ENCODE results near the gene ZNF205.

ZNF205 gene

DNA sequence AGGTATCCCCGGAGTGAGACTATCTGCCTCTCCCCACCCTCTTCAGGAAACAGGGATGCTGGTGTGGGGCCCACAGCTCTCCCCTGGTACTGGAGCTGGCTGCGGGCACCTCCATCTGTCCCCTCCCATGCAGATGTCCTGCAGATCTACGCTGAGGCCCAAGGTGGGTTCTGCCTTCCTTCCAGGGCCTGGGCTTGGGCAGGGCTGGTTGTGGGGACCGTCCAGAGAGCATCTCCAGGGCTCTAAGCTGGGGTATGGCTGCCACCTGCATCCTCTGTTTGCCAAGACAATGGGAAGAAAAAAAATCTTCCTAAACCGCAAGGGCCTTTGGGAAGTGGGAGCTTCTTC lies 35.3 kb downstream of the ZNF205 start:
- Histone ChIP-seq H3K4me1 (peaks cover 22% of the 10 kb centered on the region), H3K4me3 (ENCODE audit: low read depth, low read length) (no peak overlapping the region), H2AFZ (no peak overlapping the region), H3K36me3 (ENCODE audit: control insufficient read depth, insufficient read depth, low read length) (no peaks in the 10 kb centered on the region), H3K27me3 (ENCODE audit: control insufficient read depth, insufficient read depth, low read length) (no peaks in the 10 kb centered on the region), H3K9me3 (ENCODE audit: control insufficient read depth, low read length) (no peaks in the 10 kb centered on the region), H3K4me2 (ENCODE audit: low read length) (no peak overlapping the region), H3K79me2 (no peaks in the 10 kb centered on the region), H3K27ac (no peak overlapping the region), H3K9ac (no peak overlapping the region)
- TF ChIP-seq, protein P1, sequence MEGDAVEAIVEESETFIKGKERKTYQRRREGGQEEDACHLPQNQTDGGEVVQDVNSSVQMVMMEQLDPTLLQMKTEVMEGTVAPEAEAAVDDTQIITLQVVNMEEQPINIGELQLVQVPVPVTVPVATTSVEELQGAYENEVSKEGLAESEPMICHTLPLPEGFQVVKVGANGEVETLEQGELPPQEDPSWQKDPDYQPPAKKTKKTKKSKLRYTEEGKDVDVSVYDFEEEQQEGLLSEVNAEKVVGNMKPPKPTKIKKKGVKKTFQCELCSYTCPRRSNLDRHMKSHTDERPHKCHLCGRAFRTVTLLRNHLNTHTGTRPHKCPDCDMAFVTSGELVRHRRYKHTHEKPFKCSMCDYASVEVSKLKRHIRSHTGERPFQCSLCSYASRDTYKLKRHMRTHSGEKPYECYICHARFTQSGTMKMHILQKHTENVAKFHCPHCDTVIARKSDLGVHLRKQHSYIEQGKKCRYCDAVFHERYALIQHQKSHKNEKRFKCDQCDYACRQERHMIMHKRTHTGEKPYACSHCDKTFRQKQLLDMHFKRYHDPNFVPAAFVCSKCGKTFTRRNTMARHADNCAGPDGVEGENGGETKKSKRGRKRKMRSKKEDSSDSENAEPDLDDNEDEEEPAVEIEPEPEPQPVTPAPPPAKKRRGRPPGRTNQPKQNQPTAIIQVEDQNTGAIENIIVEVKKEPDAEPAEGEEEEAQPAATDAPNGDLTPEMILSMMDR (IDR thresholded peaks at IDR 0.05) = no peak

DNA sequence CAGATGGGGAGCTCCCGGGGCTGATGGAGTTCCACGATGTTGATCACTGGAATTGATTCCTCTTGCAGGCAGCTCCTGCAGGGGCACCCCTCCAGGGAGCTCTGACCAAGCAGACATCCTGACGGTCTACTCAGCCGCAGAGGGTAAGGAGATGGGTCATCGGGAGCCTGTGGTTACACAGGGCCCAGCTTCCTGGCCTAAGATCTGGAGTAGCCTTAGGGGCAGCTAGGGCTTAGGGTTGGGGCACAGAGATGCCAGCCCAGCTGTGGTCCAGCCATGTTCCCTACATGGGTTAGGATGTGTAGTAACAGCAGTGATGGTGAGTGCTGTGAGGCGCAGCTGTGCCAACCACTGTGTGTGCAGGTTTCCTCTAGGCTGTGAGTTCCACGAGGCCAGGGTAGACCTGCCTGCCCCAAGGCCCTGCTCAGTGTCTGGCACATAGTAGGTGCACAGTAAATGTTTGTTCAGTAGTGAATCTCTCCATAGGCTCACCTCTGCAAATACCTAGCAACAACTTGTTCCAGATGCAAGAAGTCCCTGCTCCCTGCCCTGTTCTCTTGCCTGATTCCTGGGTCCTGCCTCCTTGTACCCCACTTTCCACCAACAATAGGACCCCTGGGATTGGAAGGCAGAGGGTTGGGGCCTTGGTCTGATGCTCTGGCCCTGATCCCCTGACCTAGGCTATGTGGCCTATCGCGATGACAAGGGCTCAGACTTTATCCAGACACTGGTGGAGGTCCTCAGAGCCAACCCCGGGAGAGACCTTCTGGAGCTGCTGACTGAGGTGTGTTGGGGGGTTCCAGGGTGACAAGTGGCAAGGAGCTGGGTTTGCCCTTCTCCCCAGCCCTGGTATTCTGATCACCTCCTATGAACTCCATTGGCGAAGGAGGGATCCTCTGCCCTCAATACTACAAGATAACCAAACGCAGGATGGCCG lies 36.1 kb downstream of the ZNF205 start:
- no peak overlapping the region for H2AFZ ChIP-seq
- peaks cover 14% of the 10 kb centered on the region for H3K4me1 ChIP-seq
- no peak overlapping the region for H3K9ac ChIP-seq
- TF ChIP-seq, protein P1 (IDR thresholded peaks at IDR 0.05) = no peak
- H3K4me3 ChIP-seq (ENCODE audit: low read depth, low read length) = no peak overlapping the region
- H3K4me2 ChIP-seq (ENCODE audit: low read length) = no peak overlapping the region
- H3K36me3 ChIP-seq (ENCODE audit: control insufficient read depth, insufficient read depth, low read length) = no peaks in the 10 kb centered on the region
- no peaks in the 10 kb centered on the region for H3K79me2 ChIP-seq
- H3K9me3 ChIP-seq (ENCODE audit: control insufficient read depth, low read length) = no peaks in the 10 kb centered on the region
- no peak overlapping the region for H3K27ac ChIP-seq
- H3K27me3 ChIP-seq (ENCODE audit: control insufficient read depth, insufficient read depth, low read length) = no peaks in the 10 kb centered on the region

DNA sequence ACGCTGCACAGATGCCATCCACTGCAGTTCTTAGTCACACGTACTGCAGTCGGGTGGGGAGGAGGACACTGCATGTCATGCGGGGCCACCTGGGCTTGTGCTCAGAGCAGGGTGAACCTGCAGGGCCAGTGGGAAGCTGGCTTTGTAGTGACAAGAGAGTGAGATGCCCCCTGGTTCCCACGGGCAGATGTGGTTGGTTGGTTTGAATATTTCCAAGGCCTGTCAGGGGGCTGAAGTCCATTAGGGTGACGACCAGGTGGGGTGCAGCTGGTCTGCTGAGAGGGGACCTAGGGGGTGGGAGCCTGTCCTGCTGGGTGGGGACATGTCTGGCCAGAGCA lies 36.8 kb downstream of the ZNF205 start:
- no peak overlapping the region for H2AFZ ChIP-seq
- no peak overlapping the region for H3K4me3 ChIP-seq (ENCODE audit: low read depth, low read length)
- no peaks in the 10 kb centered on the region for H3K79me2 ChIP-seq
- H3K4me2 ChIP-seq (ENCODE audit: low read length) = no peak overlapping the region
- no peaks in the 10 kb centered on the region for H3K36me3 ChIP-seq (ENCODE audit: control insufficient read depth, insufficient read depth, low read length)
- no peak overlapping the region for H3K9ac ChIP-seq
- TF ChIP-seq, protein P1 (IDR thresholded peaks at IDR 0.05) = no peak
- H3K4me1 ChIP-seq = peaks cover 8% of the 10 kb centered on the region
- no peaks in the 10 kb centered on the region for H3K27me3 ChIP-seq (ENCODE audit: control insufficient read depth, insufficient read depth, low read length)
- H3K27ac ChIP-seq = no peak overlapping the region
- H3K9me3 ChIP-seq (ENCODE audit: control insufficient read depth, low read length) = no peaks in the 10 kb centered on the region

DNA sequence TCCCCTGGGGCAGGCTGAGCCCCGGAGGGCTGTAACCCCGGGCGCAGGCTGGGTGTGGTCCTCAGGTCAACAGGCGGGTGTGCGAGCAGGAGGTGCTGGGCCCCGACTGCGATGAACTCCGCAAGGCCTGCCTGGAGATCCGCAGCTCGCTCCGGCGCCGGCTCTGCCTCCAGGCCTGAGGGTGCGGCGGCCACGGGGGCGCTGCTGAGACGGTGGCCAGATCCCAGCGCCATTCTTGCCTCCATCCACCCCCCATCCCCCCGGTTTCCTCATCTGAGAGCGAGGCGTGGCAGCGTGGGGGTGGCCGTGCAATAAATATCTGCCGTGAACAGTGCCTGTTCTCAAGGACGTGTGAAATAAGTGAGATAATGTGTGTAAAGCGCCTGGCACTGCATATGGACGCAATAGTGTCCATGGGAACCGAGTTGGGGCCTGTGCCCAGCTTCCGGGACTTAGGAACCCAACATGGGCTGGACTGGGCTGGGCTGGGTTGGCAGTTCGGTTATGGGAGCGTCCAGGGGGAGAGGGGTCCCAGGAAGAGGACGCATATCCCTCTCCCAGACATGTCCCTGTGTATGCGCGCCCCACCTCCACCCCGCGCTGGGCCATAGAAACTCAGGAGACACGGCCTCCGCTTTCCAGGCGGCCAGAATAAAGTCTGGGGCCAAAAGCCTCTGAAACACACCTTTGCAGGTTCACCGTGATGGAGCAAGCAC lies 37.4 kb downstream of the ZNF205 start:
- TF ChIP-seq, protein P1 (IDR thresholded peaks at IDR 0.05) = no peak
- Histone ChIP-seq H3K9ac (peak overlapping the region; percentile 74), H3K4me2 (ENCODE audit: low read length) (peak overlapping the region; percentile 79)

More for the DNA sequence above, 37.4 kb downstream of the ZNF205 start:
- Histone ChIP-seq H3K79me2 (no peaks in the 10 kb centered on the region), H3K4me1 (peaks cover 2% of the 10 kb centered on the region), H3K9me3 (ENCODE audit: control insufficient read depth, low read length) (no peaks in the 10 kb centered on the region), H3K4me3 (ENCODE audit: low read depth, low read length) (peak overlapping the region; percentile 66), H3K36me3 (ENCODE audit: control insufficient read depth, insufficient read depth, low read length) (no peaks in the 10 kb centered on the region), H3K27me3 (ENCODE audit: control insufficient read depth, insufficient read depth, low read length) (no peaks in the 10 kb centered on the region), H2AFZ (peak overlapping the region; percentile 93), H3K27ac (peak overlapping the region; percentile 66)

Measured in parathyroid adenoma (tissue), 2 donors.